ENCODE results near the gene ZC3H8. TPM values are rescaled to one million over a fixed set of nuclear protein-coding genes. Genes with fewer than 3 reads are reported as not detected.

ZC3H8 gene
- total and polyA plus RNA-seq, 2 donors (not counting 1 experiment from before 2014, with no cell fraction given) = 5.5 to 26.0 TPM

DNA sequence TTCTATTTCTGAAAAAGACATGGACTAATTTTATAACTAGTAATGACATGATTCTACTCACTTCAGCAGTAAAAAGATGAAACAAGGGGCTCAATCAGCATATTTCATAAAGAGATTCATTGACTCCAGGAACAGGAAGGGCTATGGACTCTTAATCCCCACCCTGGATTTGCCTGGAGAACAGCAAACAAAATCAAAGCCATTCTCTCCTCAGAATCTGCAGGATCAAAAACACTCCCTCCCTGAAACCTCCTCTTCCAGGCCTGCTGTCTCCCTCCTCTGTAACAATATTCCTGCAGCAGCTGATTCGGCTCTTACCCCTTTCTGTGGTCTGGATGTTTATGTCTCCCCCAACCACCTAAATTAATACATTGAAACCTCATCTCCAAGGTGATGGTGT lies 57.0 kb downstream of the ZC3H8 start:
- ChIA-PET POLR2A (no interaction called here), CTCF (no interaction called here)
- Histone ChIP-seq H3K79me2 (ENCODE audit: control insufficient read depth, insufficient read depth, low read length) (no peaks in the 10 kb centered on the region), H3K9me3 (ENCODE audit: control extremely low read depth in 1 of 3, control insufficient read depth in 2 of 3, insufficient read depth in 1 of 3, low read length in 2 of 3) (peaks cover 0 to 7% (median under 1%) of the 10 kb centered on the region in 3 donors), H3K36me3 (replicated peaks in 1 of 2; ENCODE audit: control extremely low read depth in 1 of 2, control insufficient read depth in 1 of 2, extremely low read depth in 1 of 2, insufficient read depth in 2 of 2, low read length in 1 of 2) (no peaks in the 10 kb centered on the region), H3K27ac (ENCODE audit: low read length in 2 of 2) (no peak overlapping the region), H3K27me3 (replicated peaks in 1 of 4; ENCODE audit: control extremely low read depth in 1 of 4, control insufficient read depth in 3 of 4, insufficient read depth in 4 of 4, low read length in 3 of 4) (peaks cover 0 to 6% (median 0%) of the 10 kb centered on the region in 4 experiments), H3K4me3 (ENCODE audit: control extremely low read depth in 1 of 5, extremely low read depth in 1 of 5, insufficient read depth in 1 of 5, low read depth in 2 of 5, low read length in 4 of 5) (no peak overlapping the region), H3K4me1 (ENCODE audit: control insufficient read depth in 2 of 2, insufficient read depth in 2 of 2, low read length in 2 of 2) (no peaks in the 10 kb centered on the region), H3K9ac (ENCODE audit: low read length) (no peak overlapping the region), H3K4me2 (replicated peaks; ENCODE audit: low read depth, low read length, poor library complexity, severe bottlenecking) (no peak overlapping the region), H2AFZ (ENCODE audit: insufficient read depth, low read depth, low read length, poor library complexity, severe bottlenecking) (no peak overlapping the region), H4K20me1 (ENCODE audit: control insufficient read depth, insufficient read depth, low read length, poor library complexity, severe bottlenecking) (no peaks in the 10 kb centered on the region)
- TF ChIP-seq EZH2 (IDR thresholded peaks at IDR 0.05; ENCODE audit: borderline replicate concordance, insufficient read depth, low read depth, low read length, poor library complexity, severe bottlenecking) (no peak), CTCF (IDR thresholded peaks at IDR 0.05) (no peak)
- Mint-ChIP-seq H3K4me3 (no peak overlapping the region), H3K4me1 (peaks cover 5% of the 10 kb centered on the region), H3K27ac (no peak overlapping the region), H3K27me3 (peaks cover 4% of the 10 kb centered on the region), H3K9me3 (ENCODE audit: insufficient read depth) (peaks cover 3% of the 10 kb centered on the region)
- intact Hi-C loops (cut with micrococcal nuclease) = no loop called here
- WGBS (ENCODE audit: insufficient coverage) = no CpG with 5 or more reads among the region's 1 CpG
- DNase-seq = no peak
- ATAC-seq (ENCODE audit: low read depth) = no peak

DNA sequence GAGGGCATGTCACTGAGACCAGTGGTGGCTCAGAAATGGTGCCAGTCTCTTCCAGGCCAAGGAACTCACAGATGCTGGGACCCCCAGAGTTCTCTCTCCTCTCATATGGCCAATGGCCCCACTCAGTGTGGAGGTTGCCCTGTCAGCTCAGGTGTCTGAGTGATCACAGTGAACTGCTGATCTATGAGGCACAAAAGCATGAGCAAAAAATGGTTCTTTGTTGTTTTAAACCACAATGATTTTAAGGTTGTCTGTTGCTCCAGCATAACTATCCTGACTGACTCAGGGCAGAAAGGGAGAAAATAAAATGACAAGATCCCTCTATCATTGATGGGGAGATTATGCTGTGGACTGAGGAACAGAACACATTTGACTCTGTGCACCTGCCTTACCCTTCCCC lies 58.9 kb downstream of the ZC3H8 start:
- H2AFZ ChIP-seq (ENCODE audit: insufficient read depth, low read depth, low read length, poor library complexity, severe bottlenecking) = no peak overlapping the region
- no peak overlapping the region for H3K4me2 ChIP-seq (replicated peaks; ENCODE audit: low read depth, low read length, poor library complexity, severe bottlenecking)
- Mint-ChIP-seq H3K27ac (no peak overlapping the region), H3K4me1 (peaks cover 5% of the 10 kb centered on the region), H3K4me3 (no peak overlapping the region), H3K27me3 (peaks cover 4% of the 10 kb centered on the region), H3K9me3 (ENCODE audit: insufficient read depth) (peaks cover 3% of the 10 kb centered on the region)
- no peaks in the 10 kb centered on the region for H3K27me3 ChIP-seq (replicated peaks in 1 of 4; ENCODE audit: control extremely low read depth in 1 of 4, control insufficient read depth in 3 of 4, insufficient read depth in 4 of 4, low read length in 3 of 4)
- DNase-seq (no peak), ATAC-seq (ENCODE audit: low read depth) (no peak)
- H3K9ac ChIP-seq (ENCODE audit: low read length) = no peak overlapping the region
- H3K9me3 ChIP-seq (ENCODE audit: control extremely low read depth in 1 of 3, control insufficient read depth in 2 of 3, insufficient read depth in 1 of 3, low read length in 2 of 3) = peaks cover 0 to under 1% (median 0%) of the 10 kb centered on the region in 3 donors
- ChIA-PET CTCF (no interaction called here), POLR2A (no interaction called here)
- H4K20me1 ChIP-seq (ENCODE audit: control insufficient read depth, insufficient read depth, low read length, poor library complexity, severe bottlenecking) = no peaks in the 10 kb centered on the region
- TF ChIP-seq CTCF (IDR thresholded peaks at IDR 0.05) (no peak), EZH2 (IDR thresholded peaks at IDR 0.05; ENCODE audit: borderline replicate concordance, insufficient read depth, low read depth, low read length, poor library complexity, severe bottlenecking) (no peak)
- intact Hi-C loops (cut with micrococcal nuclease) = no loop called here
- H3K36me3 ChIP-seq (replicated peaks in 1 of 2; ENCODE audit: control extremely low read depth in 1 of 2, control insufficient read depth in 1 of 2, extremely low read depth in 1 of 2, insufficient read depth in 2 of 2, low read length in 1 of 2) = no peaks in the 10 kb centered on the region
- H3K79me2 ChIP-seq (ENCODE audit: control insufficient read depth, insufficient read depth, low read length) = no peaks in the 10 kb centered on the region
- H3K4me3 ChIP-seq (ENCODE audit: control extremely low read depth in 1 of 5, extremely low read depth in 1 of 5, insufficient read depth in 1 of 5, low read depth in 2 of 5, low read length in 4 of 5) = no peak overlapping the region
- no peaks in the 10 kb centered on the region for H3K4me1 ChIP-seq (ENCODE audit: control insufficient read depth in 2 of 2, insufficient read depth in 2 of 2, low read length in 2 of 2)
- no peak overlapping the region for H3K27ac ChIP-seq (ENCODE audit: low read length in 2 of 2)

Data from B cell (primary cell).